T1000 (cell line): Measurements from ENCODE around the gene POLR1B.
"Not testable (repeated sequence)": the region's sequence is repeated elsewhere in the genome, so short reads cannot be mapped to it uniquely, and the experiment has no call there.

Source experiments
- DNase-seq: peaks from one replicate; lab custom pipeline; 2025; ENCODE audit warnings: mixed read lengths; lab: John Stamatoyannopoulos, UW

POLR1B gene

GRCh38 chr2:112600634-112601033, 58.4 kb downstream of the POLR1B start:
- DNase-seq: no peak

- DNase-seq: no peak
Observed at GRCh38 chr2:112601754-112602153, 59.5 kb downstream of the POLR1B start.

- DNase-seq: no peak
Observed at GRCh38 chr2:112602917-112603316, 60.7 kb downstream of the POLR1B start.

GRCh38 chr2:112603731-112604130, 61.5 kb downstream of the POLR1B start:
- no peak for DNase-seq

GRCh38 chr2:112604952-112605351, 62.7 kb downstream of the POLR1B start:
- DNase-seq: no peak

GRCh38 chr2:112605926-112606325, 63.7 kb downstream of the POLR1B start:
- DNase-seq: no peak

- DNase-seq: no peak
Observed at GRCh38 chr2:112606547-112606946, 64.3 kb downstream of the POLR1B start.

GRCh38 chr2:112607680-112608438, 65.6 kb downstream of the POLR1B start:
- DNase-seq: no peak

- DNase-seq: not testable (repeated sequence)
Observed at GRCh38 chr2:112609320-112609719, 67.1 kb downstream of the POLR1B start.

GRCh38 chr2:112612283-112612682, 70.0 kb downstream of the POLR1B start:
- DNase-seq: not testable (repeated sequence)

GRCh38 chr2:112614201-112614840, 72.1 kb downstream of the POLR1B start:
- no peak for DNase-seq

GRCh38 chr2:112615051-112615450, 72.8 kb downstream of the POLR1B start:
- DNase-seq: no peak

- not testable (repeated sequence) for DNase-seq
Observed at GRCh38 chr2:112615798-112616197, 73.5 kb downstream of the POLR1B start.

- no peak for DNase-seq
Observed at GRCh38 chr2:112618383-112618782, 76.1 kb downstream of the POLR1B start.

GRCh38 chr2:112621790-112622527, 79.7 kb downstream of the POLR1B start:
- DNase-seq: no peak

GRCh38 chr2:112622528-112622849, 80.2 kb downstream of the POLR1B start:
- DNase-seq: no peak

- DNase-seq: peak; percentile 58
Observed at GRCh38 chr2:112623913-112624777, 81.9 kb downstream of the POLR1B start.

GRCh38 chr2:112625474-112626114, 83.3 kb downstream of the POLR1B start:
- DNase-seq: no peak

GRCh38 chr2:112626604-112627059, 84.4 kb downstream of the POLR1B start:
- DNase-seq: peak; percentile 71
